Ishikawa (cell line): ENCODE measurements around the gene TTLL3.

Experiments
- CEBPB ChIP-seq: IDR thresholded peaks from 2 replicates; pipeline ENCODE4 v1.6.1; 2012
- CREB1 ChIP-seq: IDR thresholded peaks from 2 replicates; pipeline ENCODE4 v1.6.1; 2012; ENCODE audit warnings: low read depth
- EP300 ChIP-seq: IDR thresholded peaks from 2 replicates; pipeline ENCODE4 v1.6.1; 2012; ENCODE audit warnings: borderline replicate concordance
- FOXM1 ChIP-seq: IDR thresholded peaks from 2 replicates; pipeline ENCODE4 v1.6.1; 2012; ENCODE audit warnings: low read depth, borderline replicate concordance
- NFIC ChIP-seq: IDR thresholded peaks from 2 replicates; pipeline ENCODE4 v1.6.1; 2012
- RAD21 ChIP-seq: IDR thresholded peaks from 2 replicates; pipeline ENCODE4 v1.6.1; 2012; ENCODE audit warnings: low read depth
- TAF1 ChIP-seq: IDR thresholded peaks from 2 replicates; pipeline ENCODE4 v1.6.1; 2012; ENCODE audit warnings: low read depth, mild to moderate bottlenecking
- TEAD4 ChIP-seq: IDR thresholded peaks from 2 replicates; pipeline ENCODE4 v1.6.1; 2012
- YY1 ChIP-seq: IDR thresholded peaks from 2 replicates; pipeline ENCODE4 v1.6.1; 2012; ENCODE audit warnings: low read depth
- ZBTB7A ChIP-seq: IDR thresholded peaks from 2 replicates; pipeline ENCODE4 v1.6.1; 2012; ENCODE audit warnings: low read depth
- TF ChIP-seq, protein P1 (sequence below): IDR thresholded peaks from 2 replicates; pipeline ENCODE4 v1.6.1; 2012; ENCODE audit warnings: low read depth, mild to moderate bottlenecking
- TF ChIP-seq, protein P2 (sequence below): IDR thresholded peaks from 2 replicates; pipeline ENCODE4 v1.6.1; 2012

DNA sequence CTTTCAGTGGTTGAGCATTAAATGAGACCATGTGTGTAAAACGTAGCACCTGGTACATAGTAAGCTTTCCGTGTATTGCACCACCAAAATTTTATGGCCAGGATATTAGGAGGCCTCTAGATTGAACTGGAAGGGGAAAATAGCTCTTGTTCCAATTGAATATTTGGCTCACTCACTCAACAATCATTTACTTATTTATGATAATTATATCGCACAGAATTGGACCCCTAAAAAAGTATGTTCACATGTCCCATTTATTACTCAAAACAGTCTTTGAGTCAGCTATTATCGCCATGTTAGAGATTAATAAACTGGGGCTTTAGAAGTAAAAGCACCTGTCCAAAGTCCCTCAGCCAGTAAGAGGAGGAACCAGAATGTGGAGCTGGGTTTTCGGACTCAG, 5.1 kb upstream of the TTLL3 start:
- TF ChIP-seq CEBPB (no peak), TEAD4 (no peak), RAD21 (no peak), YY1 (no peak), EP300 (no peak), TAF1 (no peak), CREB1 (no peak), ZBTB7A (no peak), NFIC (no peak), FOXM1 (no peak)
- TF ChIP-seq, protein P1, sequence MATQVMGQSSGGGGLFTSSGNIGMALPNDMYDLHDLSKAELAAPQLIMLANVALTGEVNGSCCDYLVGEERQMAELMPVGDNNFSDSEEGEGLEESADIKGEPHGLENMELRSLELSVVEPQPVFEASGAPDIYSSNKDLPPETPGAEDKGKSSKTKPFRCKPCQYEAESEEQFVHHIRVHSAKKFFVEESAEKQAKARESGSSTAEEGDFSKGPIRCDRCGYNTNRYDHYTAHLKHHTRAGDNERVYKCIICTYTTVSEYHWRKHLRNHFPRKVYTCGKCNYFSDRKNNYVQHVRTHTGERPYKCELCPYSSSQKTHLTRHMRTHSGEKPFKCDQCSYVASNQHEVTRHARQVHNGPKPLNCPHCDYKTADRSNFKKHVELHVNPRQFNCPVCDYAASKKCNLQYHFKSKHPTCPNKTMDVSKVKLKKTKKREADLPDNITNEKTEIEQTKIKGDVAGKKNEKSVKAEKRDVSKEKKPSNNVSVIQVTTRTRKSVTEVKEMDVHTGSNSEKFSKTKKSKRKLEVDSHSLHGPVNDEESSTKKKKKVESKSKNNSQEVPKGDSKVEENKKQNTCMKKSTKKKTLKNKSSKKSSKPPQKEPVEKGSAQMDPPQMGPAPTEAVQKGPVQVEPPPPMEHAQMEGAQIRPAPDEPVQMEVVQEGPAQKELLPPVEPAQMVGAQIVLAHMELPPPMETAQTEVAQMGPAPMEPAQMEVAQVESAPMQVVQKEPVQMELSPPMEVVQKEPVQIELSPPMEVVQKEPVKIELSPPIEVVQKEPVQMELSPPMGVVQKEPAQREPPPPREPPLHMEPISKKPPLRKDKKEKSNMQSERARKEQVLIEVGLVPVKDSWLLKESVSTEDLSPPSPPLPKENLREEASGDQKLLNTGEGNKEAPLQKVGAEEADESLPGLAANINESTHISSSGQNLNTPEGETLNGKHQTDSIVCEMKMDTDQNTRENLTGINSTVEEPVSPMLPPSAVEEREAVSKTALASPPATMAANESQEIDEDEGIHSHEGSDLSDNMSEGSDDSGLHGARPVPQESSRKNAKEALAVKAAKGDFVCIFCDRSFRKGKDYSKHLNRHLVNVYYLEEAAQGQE = no peak
- TF ChIP-seq, protein P2, sequence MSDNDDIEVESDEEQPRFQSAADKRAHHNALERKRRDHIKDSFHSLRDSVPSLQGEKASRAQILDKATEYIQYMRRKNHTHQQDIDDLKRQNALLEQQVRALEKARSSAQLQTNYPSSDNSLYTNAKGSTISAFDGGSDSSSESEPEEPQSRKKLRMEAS = no peak
